ENCODE data around the gene DGKI.

The DGKI gene

GRCh38 chr7:137583172-137583571 is 263.6 kb downstream of the DGKI start:
- no peak overlapping the region for H3K27ac ChIP-seq
- no peak for DNase-seq (ENCODE audit: low read depth, low spot score)

GRCh38 chr7:137579913-137580640 is 266.7 kb downstream of the DGKI start:
- peak; percentile 14 for DNase-seq (ENCODE audit: low read depth, low spot score)
- peak overlapping the region; percentile 87 for H3K27ac ChIP-seq

- no peak for DNase-seq (ENCODE audit: low read depth, low spot score)
- H3K27ac ChIP-seq: peak overlapping the region; percentile 87
Observed at GRCh38 chr7:137578541-137578940, 268.2 kb downstream of the DGKI start.

GRCh38 chr7:137577184-137577583 is 269.6 kb downstream of the DGKI start:
- DNase-seq (ENCODE audit: low read depth, low spot score): no peak
- H3K27ac ChIP-seq: no peak overlapping the region

- no peak for DNase-seq (ENCODE audit: low read depth, low spot score)
Observed at GRCh38 chr7:137576481-137576880, 270.3 kb downstream of the DGKI start.

GRCh38 chr7:137574812-137575211 is 272.0 kb downstream of the DGKI start:
- H3K27ac ChIP-seq: no peak overlapping the region
- DNase-seq (ENCODE audit: low read depth, low spot score): no peak

More at GRCh38 chr7:137576481-137576880, 270.3 kb downstream of the DGKI start:
- H3K27ac ChIP-seq: no peak overlapping the region

GRCh38 chr7:137572056-137572784 is 274.6 kb downstream of the DGKI start:
- DNase-seq (ENCODE audit: low read depth, low spot score): no peak

GRCh38 chr7:137564677-137565076 is 282.1 kb downstream of the DGKI start:
- DNase-seq (ENCODE audit: low read depth, low spot score): no peak
- H3K27ac ChIP-seq: no peak overlapping the region

More at GRCh38 chr7:137572056-137572784, 274.6 kb downstream of the DGKI start:
- no peak overlapping the region for H3K27ac ChIP-seq

- no peak overlapping the region for H3K27ac ChIP-seq
- DNase-seq (ENCODE audit: low read depth, low spot score): no peak
Observed at GRCh38 chr7:137563981-137564380, 282.8 kb downstream of the DGKI start.

GRCh38 chr7:137547485-137547884 is 299.3 kb downstream of the DGKI start:
- H3K27ac ChIP-seq: no peak overlapping the region
- DNase-seq (ENCODE audit: low read depth, low spot score): no peak

- no peak for DNase-seq (ENCODE audit: low read depth, low spot score)
- no peak overlapping the region for H3K27ac ChIP-seq
Observed at GRCh38 chr7:137546671-137547070, 300.1 kb downstream of the DGKI start.

GRCh38 chr7:137546009-137546408 is 300.8 kb downstream of the DGKI start:
- no peak overlapping the region for H3K27ac ChIP-seq
- no peak for DNase-seq (ENCODE audit: low read depth, low spot score)

GRCh38 chr7:137545059-137545716 is 301.6 kb downstream of the DGKI start:
- DNase-seq (ENCODE audit: low read depth, low spot score): no peak
- no peak overlapping the region for H3K27ac ChIP-seq

- no peak overlapping the region for H3K27ac ChIP-seq
- DNase-seq (ENCODE audit: low read depth, low spot score): no peak
Observed at GRCh38 chr7:137544453-137545058, 302.2 kb downstream of the DGKI start.

- peak; percentile 37 for DNase-seq (ENCODE audit: low read depth, low spot score)
- no peak overlapping the region for H3K27ac ChIP-seq
Observed at GRCh38 chr7:137539111-137539715, 307.6 kb downstream of the DGKI start.

- DNase-seq (ENCODE audit: low read depth, low spot score): no peak
Observed at GRCh38 chr7:137538361-137538762, 308.4 kb downstream of the DGKI start.

GRCh38 chr7:137535579-137535978 is 311.2 kb downstream of the DGKI start:
- no peak overlapping the region for H3K27ac ChIP-seq
- no peak for DNase-seq (ENCODE audit: low read depth, low spot score)

More at GRCh38 chr7:137538361-137538762, 308.4 kb downstream of the DGKI start:
- H3K27ac ChIP-seq: no peak overlapping the region

- no peak for DNase-seq (ENCODE audit: low read depth, low spot score)
- no peak overlapping the region for H3K27ac ChIP-seq
Observed at GRCh38 chr7:137531671-137532070, 315.1 kb downstream of the DGKI start.

GRCh38 chr7:137527634-137528033 is 319.1 kb downstream of the DGKI start:
- no peak overlapping the region for H3K27ac ChIP-seq
- no peak for DNase-seq (ENCODE audit: low read depth, low spot score)

- DNase-seq (ENCODE audit: low read depth, low spot score): no peak
- H3K27ac ChIP-seq: no peak overlapping the region
Observed at GRCh38 chr7:137523171-137523570, 323.6 kb downstream of the DGKI start.
